Sigmoid colon (tissue), 4 donors: Measurements from ENCODE around the gene GUF1.

Experiments used
- CTCF ChIP-seq, 4 experiments: fragments of 450-650 bp in 3 of 4; fragments of 200-600 bp in 1 of 4; IDR thresholded peaks; one replicate each; pipeline ENCODE4 v1.5.1; 2016 to 2019; ENCODE audit warnings: antibody characterized with exemption in 4 of 4, mild to moderate bottlenecking in 3 of 4, moderate library complexity in 2 of 4
- POLR2A ChIP-seq, 2 donors: fragments of 450-650 bp; IDR thresholded peaks; one replicate each; pipeline ENCODE4 v1.6.1; 2016; ENCODE audit warnings: antibody characterized with exemption in 2 of 2, mild to moderate bottlenecking in 2 of 2, moderate library complexity in 2 of 2
- POLR2AphosphoS5 ChIP-seq, 4 donors: sonication (generic); formaldehyde crosslinking; IDR thresholded peaks; one replicate each; pipeline ENCODE4 v1.6.1; 2017; ENCODE audit warnings: antibody characterized with exemption in 4 of 4

GRCh38 chr4:44668526-44668925, 9.7 kb upstream of the GUF1 start:
- TF ChIP-seq POLR2A (IDR thresholded peaks at IDR 0.05) (no peak), POLR2AphosphoS5 (IDR thresholded peaks at IDR 0.05) (no peak), CTCF (IDR thresholded peaks at IDR 0.05) (no peak)
